A204.1 (cell line): Measurements from ENCODE around the gene TMEM213.
"Not testable (repeated sequence)": the region's sequence is repeated elsewhere in the genome, so short reads cannot be mapped to it uniquely, and the experiment has no call there.

ENCODE experiments used
- FAIRE-seq: peaks from 2 replicates; lab custom pipeline; 2012; peaks lifted over from hg19 to GRCh38; lab: Jason Lieb, UNC

TMEM213 gene

GRCh38 chr7:138797046-138797445 is 748 bp upstream of the TMEM213 start:
- not testable (repeated sequence) for FAIRE-seq

DNA sequence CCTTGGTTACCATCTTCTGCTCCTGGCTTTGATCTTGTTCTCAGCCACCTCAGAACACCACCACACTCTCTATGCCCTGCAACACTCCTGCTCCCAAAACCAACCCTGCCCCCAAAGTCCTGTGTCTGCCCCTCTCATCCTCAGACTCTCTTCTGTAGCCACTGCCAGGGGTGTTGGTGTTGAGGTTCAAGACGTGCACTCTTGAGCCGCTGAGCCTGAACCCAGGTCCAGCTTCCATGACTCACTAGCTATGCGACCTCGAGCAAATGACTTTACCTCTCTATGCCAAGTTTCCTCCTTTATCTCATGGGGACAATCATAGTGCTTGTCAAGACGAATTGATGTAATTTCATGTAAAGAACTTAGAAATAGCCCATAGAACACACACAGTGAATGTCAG is 1.0 kb downstream of the TMEM213 start:
- FAIRE-seq, result no peak

DNA sequence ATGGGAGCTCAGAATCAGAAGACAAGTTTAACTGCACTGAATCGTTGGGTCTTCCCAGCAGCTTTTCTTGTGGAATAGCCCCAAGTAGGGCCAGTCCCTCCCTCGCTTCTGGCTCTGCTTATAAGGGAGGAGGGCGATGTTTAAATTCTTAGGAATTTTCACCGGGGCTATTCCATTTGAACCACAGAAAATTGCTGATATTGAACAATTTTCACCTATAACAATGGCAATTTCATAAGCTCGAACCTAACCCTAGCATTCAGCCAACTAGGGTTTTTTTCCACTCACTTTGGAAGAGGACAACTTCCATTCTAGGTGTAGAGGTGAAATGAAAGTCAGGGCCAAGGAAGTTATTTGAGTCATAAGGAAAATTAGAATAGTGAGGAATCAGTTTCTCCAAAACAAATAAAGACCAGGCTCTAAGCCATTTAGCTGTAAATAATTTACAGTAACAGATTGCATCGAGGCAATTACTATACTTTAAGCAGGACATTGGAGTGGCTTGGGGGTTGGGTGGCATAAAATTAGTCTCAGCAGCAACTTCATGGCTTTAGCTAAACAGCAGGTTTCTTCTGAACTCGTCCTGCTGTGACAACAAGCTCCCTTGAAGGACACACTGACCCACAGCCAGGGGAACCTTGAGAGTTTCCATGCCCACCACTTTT is 1.7 kb downstream of the TMEM213 start:
- no peak for FAIRE-seq

DNA sequence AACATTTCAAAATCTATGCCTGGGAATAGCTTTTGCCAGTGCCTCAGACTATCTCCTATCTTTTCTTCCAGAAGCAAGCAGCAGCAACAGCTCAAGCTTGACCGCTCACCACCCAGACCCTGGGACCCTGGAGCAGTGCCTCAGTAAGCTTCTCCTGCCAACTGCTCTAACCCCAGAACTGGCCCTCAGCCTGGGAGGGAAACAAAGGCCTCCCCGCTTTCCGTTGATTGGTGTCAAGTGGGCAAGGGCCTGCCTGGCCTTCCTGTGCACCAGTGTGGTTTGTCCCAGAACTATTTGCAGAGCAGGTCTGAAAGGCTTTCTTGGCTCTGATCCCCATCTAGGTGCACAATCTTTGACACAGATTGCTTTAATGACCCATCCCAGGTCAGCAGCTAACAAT is 3.5 kb downstream of the TMEM213 start:
- FAIRE-seq, result no peak

- FAIRE-seq, result no peak
Observed at GRCh38 chr7:138802706-138803105, 4.9 kb downstream of the TMEM213 start.

GRCh38 chr7:138804618-138805017 is 6.8 kb downstream of the TMEM213 start:
- FAIRE-seq, result no peak

GRCh38 chr7:138809346-138809745 is 11.6 kb downstream of the TMEM213 start:
- FAIRE-seq, result no peak

- FAIRE-seq, result not testable (repeated sequence)
Observed at GRCh38 chr7:138811327-138811726, 13.5 kb downstream of the TMEM213 start.

- FAIRE-seq, result no peak
Observed at GRCh38 chr7:138813945-138814344, 16.2 kb downstream of the TMEM213 start.

DNA sequence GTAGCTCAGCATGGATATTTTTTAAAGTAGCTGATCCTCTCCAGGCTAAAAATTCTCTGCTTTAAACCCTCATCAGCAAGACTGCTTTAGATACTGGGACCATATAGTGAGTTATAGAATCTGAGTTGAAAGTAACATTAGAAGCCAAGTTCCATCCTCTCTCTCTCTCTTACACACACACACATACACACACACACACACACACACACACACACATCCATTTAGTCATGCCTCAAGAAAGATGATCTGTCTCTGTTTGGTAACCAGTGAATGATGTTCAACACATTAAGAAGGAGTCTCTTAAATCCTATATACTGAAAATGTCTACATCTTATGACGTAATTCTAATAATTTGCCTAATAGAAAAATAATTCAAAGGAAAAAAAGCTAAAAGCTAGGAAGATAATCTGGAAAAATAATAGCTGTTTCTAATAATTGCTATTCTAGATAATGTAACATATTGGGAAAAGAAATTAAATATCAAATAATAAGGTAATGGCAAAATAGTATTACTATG is 17.1 kb downstream of the TMEM213 start:
- no peak for FAIRE-seq

DNA sequence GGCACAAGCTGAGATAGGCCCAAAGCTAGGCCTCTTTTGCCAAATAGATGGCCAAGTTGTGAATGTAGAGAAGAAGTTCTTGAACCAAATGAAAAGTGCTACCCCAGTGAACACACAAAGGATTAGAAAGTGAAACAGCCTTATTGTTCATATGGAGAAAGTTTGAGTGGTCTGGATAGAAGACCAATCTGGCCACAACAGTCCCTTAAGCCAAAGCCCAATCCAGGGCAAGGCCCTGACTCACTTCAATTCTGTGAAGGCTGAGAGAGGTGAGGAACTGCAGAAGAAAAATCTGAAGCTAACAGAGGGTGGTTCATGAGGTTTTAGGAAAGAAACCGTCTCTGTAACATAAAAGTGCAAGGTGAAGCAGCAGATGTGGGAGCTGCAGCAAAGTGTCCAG is 18.9 kb downstream of the TMEM213 start:
- no peak for FAIRE-seq

DNA sequence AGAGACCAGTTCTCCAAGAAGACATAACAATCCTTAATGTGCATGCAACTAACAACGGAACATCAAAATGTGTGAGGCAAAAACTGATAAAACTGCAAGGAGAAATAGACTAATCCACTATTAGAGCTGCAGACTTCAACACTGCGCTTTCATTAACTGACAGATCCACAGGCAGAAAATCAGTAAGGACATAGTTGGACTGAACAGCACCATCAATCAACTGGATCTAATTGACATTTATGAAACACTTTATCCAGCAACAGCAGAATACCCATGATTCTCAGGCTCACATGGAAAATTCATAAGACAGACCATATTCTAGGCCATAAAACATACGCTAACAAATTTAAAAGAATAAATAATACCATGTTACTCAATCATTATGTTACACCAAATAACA is 21.8 kb downstream of the TMEM213 start:
- no peak for FAIRE-seq

GRCh38 chr7:138821912-138822311 is 24.1 kb downstream of the TMEM213 start:
- no peak for FAIRE-seq

DNA sequence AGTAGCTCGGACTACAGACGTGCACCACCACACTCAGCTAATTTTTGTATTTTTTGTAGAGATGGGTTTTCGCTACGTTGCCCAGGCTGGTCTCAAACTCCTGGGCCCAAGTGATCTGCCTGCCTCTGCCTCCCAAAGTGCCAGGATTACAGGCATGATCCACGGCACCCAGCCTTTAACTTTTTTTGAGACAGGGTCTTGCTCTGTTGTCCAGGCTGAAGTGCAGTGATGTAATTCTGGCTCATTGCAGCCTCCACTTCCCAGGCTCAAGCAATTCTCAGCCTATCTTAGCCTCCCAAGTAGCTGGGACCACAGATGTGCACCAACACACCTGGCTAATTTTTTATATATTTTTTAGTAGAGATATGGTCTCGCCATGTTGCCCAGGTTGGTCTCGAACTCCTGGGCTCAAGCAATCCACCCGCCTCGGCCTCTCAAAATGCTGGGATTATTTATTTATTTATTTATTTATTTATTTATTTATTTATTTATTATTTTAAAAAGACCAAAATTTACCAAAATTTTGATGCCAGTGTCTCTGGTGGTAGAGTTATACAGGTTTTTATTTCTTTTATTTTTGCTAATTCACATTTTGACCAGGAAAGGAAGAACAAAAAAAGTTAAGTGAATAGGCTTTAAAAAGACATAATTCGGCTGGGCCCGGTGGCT is 25.2 kb downstream of the TMEM213 start:
- no peak for FAIRE-seq

DNA sequence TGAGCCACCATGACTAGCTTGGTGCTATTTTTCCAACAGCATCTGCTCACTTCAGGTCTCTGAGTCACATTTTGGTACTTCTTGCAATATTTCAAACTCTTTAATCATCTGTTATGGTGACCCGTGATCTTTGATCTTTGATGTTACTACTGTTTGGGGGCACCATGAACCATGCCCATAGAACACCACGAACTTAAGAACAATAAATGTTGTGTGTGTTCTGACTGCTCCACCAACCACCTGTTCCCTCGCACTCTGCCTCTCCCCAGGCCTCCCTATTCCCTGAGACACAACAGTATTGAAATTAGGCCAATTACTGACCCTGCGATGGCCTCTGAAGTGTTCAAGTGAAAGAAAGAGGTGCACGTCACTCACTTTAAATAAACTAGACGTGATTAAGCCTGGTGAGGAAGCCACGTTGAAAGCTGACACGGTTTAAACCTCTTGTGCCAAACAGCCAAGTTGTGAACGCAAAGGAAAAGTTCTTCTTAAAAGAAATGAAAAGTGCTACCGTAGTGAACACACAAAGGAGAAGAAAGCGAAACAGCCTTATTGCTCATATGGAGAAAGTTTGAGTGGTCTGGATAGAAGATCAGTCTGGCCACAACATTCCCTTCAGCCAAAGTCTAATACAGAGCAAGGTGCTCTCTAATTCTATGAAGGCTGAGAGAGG is 27.4 kb downstream of the TMEM213 start:
- no peak for FAIRE-seq

- FAIRE-seq, result no peak
Observed at GRCh38 chr7:138828302-138828701, 30.5 kb downstream of the TMEM213 start.

- no peak for FAIRE-seq
Observed at GRCh38 chr7:138829335-138829734, 31.5 kb downstream of the TMEM213 start.

DNA sequence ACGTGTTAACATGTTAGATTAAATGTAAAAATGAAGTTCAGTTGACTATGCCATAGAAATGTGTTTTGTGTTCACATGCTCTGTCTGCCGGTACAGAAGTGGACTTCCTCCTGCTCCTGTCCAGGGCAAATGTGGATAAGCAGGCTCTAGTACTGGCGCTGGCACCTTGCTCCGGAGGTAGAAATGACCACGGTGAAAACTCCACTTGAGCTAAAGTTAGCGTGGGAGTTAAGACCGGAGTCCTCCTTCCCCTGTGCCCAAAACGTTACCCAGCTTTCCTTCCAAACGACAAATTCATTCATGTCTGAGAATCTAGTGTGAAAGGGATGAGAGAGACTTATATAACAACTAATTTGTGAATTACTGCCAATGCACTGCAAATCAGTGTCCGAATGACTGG is 35.2 kb downstream of the TMEM213 start:
- no peak for FAIRE-seq

DNA sequence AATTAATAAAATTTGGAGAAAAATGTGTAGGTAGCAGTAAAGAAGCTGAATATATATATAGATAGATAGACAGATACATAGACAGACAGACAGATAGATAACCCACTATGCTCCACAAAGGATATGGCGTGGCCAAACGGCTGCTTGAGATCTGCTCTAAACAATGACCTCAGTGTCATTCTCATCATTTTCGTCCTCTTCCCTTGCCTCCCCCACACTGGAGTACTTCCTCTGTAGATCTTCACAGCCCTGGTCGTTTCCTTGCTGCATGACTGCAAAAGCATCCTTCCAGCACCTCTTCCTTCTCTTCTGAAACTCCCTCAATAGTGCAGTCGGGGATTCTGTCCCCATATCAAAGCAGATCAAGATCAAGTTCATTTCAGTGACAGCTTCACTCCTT is 35.8 kb downstream of the TMEM213 start:
- FAIRE-seq, result no peak

DNA sequence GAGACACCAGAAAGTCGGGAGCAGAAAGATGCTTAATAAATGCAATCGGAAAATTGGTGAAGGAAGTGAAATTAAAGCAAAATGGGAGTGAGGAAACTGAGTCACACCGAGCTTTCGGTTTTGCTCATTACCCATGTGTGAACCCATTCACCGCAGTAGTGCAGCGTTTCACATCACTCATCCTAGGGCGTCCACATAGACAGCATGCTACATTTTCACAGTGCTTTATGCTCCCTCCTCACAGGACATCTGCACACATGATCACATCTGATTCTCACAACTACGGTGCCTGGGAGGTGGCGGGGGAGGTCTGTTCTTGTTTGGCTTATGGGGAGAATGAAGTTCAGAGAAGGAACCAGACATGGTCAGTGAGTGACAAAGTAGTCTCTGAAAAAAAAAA is 36.8 kb downstream of the TMEM213 start:
- FAIRE-seq, result no peak

GRCh38 chr7:138835087-138835486 is 37.3 kb downstream of the TMEM213 start:
- no peak for FAIRE-seq

DNA sequence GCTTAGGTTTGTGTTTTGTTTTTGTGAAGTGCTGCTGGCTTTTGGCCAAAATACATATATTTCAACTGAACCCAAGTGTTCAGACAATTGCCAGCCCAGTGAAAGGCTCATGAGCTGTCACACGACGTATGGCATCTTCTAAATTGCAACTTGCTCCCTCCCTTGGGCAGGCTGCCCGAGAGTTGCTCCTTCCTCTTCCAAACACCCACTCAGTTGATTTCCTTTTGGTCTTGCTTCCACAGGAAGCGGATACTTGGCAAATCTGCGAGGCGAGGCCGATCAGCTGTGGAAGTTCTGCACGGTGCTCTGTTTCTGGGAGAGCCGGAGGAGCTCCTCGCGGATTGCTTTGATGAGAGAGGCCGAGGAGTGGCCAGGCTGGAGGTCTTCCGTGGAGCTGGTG is 39.8 kb downstream of the TMEM213 start:
- no peak for FAIRE-seq

DNA sequence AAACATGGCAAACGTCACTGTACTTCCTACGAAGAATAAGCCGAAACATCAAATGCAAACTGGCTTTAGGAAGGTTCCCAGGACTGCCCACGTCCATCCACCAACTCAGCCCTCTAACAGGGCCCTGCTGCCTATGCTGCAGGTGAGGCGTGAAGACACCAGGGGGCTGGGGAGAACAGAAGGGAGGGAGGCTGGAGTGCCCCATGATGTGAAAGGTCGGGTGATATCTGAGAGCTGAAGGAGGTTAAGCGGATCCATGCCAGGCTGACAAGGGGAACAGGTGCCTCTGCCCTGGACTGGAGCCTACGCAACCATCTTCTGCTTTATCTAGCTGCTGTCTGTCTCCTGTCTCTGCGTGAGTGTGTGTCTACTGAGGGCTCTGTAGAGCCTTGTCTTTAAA is 40.4 kb downstream of the TMEM213 start:
- no peak for FAIRE-seq

GRCh38 chr7:138842111-138842510 is 44.3 kb downstream of the TMEM213 start:
- no peak for FAIRE-seq
